Spleen (tissue), 7 donors: ENCODE results near the gene KRT17.

Source experiments
- CTCF ChIP-seq, 11 experiments: fragments of 200-600 bp in 7 of 11; fragments of 450-650 bp in 4 of 11; sonication (generic) in 4 of 11; IDR thresholded peaks in 8 of 11; conservative IDR thresholded peaks in 3 of 11; 1 replicate in 7 of 11; 2 replicates in 4 of 11; pipeline versions ENCODE4 v1.4.0 to v1.8.0; 2016 to 2021; ENCODE audit warnings: antibody characterized with exemption in 11 of 11, inconsistent platforms in 4 of 11, mild to moderate bottlenecking in 1 of 11
- POLR2AphosphoS5 ChIP-seq, 3 donors: sonication (generic); formaldehyde crosslinking; IDR thresholded peaks; one replicate each; pipeline ENCODE4 v1.5.1; 2017; ENCODE audit warnings: antibody characterized with exemption in 3 of 3
- donor health status: DM: no; HTN: no; CAD: no; lungs with moderate emphysema.
- donor health status: DM: no; HTN: no; CAD: no.
- donor health status: DM: no; HTN: no; CAD: no.

- no peak for TF ChIP-seq CTCF (IDR thresholded peaks at IDR 0.05 in 8 of 11, conservative IDR thresholded peaks at IDR 0.05 in 3 of 11)
- TF ChIP-seq POLR2AphosphoS5 (IDR thresholded peaks at IDR 0.05): no peak
Measured at GRCh38 chr17:41586863-41587495, 37.4 kb downstream of the KRT17 start, which contains the start of gene KRT14.
